DOHH2 (cell line): ENCODE results near the gene CLDN22.

ENCODE experiments used
- CTCF ChIP-seq: fragments of 200-600 bp; sonication (generic); IDR thresholded peaks from one replicate; pipeline ENCODE4 v1.5.1; 2014; ENCODE audit warnings: antibody characterized with exemption, mild to moderate bottlenecking, low read depth, low read length; ENCODE audit not compliant: poor library complexity, severe bottlenecking
- EZH2phosphoT487 ChIP-seq: fragments of 200-600 bp; sonication (generic); IDR thresholded peaks from 2 replicates; pipeline ENCODE4 v1.6.1; 2017; ENCODE audit warnings: borderline replicate concordance, mild to moderate bottlenecking, antibody characterized with exemption, low read length, moderate library complexity, mixed read lengths

- TF ChIP-seq CTCF (no peak), EZH2phosphoT487 (no peak)
These were observed 7.2 kb downstream of the CLDN22 start for GRCh38 chr4:183312841-183313240.
